GM12872 (cell line): ENCODE data around the gene SYNGR3.

Experiments used
- CTCF ChIP-seq: IDR thresholded peaks from 3 replicates; pipeline ENCODE4 v1.5.1; 2011; ENCODE audit warnings: low read depth, mild to moderate bottlenecking, low read length, moderate library complexity; ENCODE audit not compliant: insufficient read depth

The SYNGR3 gene

DNA sequence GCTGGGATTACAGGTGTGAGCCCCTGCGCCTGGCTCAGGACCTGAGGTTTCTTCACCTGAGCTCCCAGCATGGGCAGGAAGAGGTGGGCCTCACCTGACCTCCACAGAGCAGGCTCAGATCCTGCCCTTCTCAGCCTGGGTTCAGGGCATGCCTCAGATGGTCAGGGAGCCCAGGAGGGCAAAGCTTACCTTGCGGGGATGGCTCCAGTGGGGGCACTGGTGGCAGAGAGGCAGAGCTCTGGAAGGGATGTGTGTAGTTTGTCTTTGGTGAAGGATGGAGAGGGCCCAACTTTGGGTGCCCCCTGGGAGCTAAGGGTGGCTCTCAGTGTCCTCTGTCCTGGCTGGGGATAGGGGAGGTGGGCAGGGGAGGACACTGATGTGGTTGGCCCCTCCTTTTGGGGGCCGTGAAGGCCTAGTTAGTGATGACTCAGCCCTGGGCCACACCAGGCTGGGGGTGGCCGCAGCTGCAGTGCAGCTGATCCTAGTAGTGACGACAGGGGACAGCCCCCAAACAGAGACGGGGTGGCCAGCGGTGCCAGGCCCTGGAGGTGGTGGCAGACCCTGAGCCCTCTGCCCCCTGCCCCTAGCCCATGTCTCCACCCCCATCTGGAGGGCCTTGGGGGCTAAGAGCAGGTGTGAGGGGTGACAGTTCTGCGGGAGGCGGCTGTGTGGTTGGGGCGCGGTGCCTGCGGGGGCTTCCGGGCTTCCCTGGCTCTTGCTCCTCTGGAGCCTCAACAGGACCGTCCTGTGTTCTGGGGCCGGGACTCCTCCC lies 42.7 kb downstream of the SYNGR3 start:
- TF ChIP-seq CTCF: no peak

DNA sequence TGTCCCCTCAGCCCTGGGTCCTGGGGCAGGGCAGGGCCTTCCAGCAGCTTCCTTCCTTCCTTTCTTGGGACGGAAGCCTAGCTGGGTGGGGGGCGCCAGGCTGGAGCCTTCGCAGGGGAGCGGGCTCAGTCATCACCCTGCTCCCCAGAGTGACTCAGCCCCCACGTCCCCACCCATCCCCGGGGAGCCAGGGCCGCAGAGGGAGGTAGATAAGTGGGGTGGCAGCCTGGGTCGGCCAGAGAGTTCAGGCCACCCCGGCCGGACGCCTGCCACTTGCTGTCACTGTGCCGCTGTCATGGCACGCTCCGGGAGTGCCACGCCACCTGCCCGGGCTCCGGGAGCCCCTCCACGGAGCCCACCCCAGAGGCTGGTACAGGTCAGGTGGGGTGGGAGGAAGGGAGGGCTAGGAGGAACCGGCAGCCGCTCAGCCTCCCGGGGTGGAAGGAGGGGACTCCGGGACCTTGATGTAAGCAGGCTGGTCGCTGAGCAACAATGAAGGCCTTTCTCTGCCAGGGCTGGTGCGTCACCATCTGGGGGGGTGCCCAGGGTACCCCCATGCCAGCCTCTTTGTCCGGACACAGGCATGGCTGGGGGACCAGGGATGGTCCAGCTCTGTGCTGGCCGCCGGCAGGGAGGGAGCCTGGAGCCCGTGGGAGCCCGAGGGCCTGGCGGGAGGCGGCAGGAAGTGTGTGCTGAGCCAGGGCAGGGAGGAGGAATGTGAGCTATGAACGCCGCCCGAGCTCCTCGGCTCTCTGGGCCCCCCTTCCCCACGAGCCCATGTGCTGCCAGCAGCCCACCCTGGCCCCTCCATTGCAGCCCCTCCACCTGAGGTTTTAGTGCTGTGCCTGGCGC lies 43.5 kb downstream of the SYNGR3 start:
- no peak for TF ChIP-seq CTCF

- no peak for TF ChIP-seq CTCF
These were observed 45.1 kb downstream of the SYNGR3 start for GRCh38 chr16:2034696-2035430.

- no peak for TF ChIP-seq CTCF
These were observed 45.8 kb downstream of the SYNGR3 start for GRCh38 chr16:2035431-2036199.

DNA sequence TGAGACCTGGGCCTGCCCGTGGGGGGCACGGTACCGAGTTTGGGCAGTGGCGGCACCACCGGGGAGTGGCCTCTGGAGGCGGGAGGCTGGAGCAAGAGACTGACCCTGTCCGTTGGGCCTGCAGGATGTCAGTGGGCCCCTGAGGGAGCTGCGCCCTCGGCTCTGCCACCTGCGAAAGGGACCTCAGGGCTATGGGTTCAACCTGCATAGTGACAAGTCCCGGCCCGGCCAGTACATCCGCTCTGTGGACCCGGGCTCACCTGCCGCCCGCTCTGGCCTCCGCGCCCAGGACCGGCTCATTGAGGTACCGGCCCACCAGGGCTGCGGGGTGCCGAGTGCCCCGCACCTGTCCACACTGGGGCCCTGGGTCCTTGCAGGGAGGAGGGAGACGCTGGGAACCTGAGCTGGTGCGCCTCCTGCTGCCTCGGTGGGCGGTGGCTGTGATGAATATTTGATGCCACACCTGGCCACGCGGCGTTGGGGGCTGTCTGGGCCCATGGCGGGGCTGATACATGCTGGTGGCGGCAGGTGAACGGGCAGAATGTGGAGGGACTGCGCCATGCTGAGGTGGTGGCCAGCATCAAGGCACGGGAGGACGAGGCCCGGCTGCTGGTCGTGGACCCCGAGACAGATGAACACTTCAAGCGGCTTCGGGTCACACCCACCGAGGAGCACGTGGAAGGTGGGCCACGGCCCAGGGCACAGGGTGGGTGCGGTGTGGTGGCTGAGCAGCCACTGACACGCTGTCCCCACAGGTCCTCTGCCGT lies 46.6 kb downstream of the SYNGR3 start:
- no peak for TF ChIP-seq CTCF

GRCh38 chr16:2037115-2037514 lies 47.3 kb downstream of the SYNGR3 start:
- TF ChIP-seq CTCF: no peak
